HepG2 (cell line): ENCODE data around the gene PAK1. TPM values are rescaled to one million over a fixed set of nuclear protein-coding genes. Genes with fewer than 3 reads are reported as not detected.

Experiments
- ATAC-seq: fragments of 200-7000 bp; cut with Tn5 transposase; 3 replicates; pipeline ENCODE4 v1.9.1; 2020; ENCODE audit warnings: mild to moderate bottlenecking, moderate library complexity
- BruUV-seq: library from RNA; stranded (reverse); fragments of 400-500 nt; replicated peaks from 2 replicates; lab custom pipeline; 2021; lab: Mats Ljungman, UMichigan
- CTCF ChIA-PET: fragments of 300-600 bp; formaldehyde crosslinking; extraction: SDS; loops from one replicate; lab custom pipeline; 2021; ENCODE audit warnings: low total read pairs, inconsistent platforms, low intra/inter-chr PET ratio; lab: Yijun Ruan, JAX
- POLR2A ChIA-PET: fragments of 350-600 bp; sonication (Branson Sonifier 250); formaldehyde crosslinking; loops from one replicate; lab custom pipeline; 2020; ENCODE audit warnings: antibody characterized with exemption, inconsistent platforms; lab: Yijun Ruan, JAX
- DNase-seq: peaks from one replicate; pipeline ENCODE4 v3.0.0-alpha.2; 2015; ENCODE audit warnings: low spot score
- FAIRE-seq: peaks from 3 replicates; lab custom pipeline; 2011; peaks lifted over from hg19 to GRCh38; lab: Jason Lieb, UNC
- H2AFZ ChIP-seq: one replicate; pipeline ENCODE4 v1.6.1; 2011; ENCODE audit warnings: low read length, inconsistent platforms
- H3K27ac ChIP-seq: fragments of 300-600 bp; 3 replicates; pipeline ENCODE4 v1.8.0; 2011; ENCODE audit warnings: mixed run types, mild to moderate bottlenecking, mixed read lengths, low read length, inconsistent platforms; ENCODE audit not compliant: insufficient read depth; ENCODE audit errors: extremely low read length
- H3K27me3 ChIP-seq, 2 experiments: fragments of 200-600 bp in 1 of 2; 2 replicates in 1 of 2; 3 replicates in 1 of 2; pipeline versions ENCODE4 v1.6.0 to v1.8.0; 2011; ENCODE audit warnings: low read length in 2 of 2, mild to moderate bottlenecking in 2 of 2, moderate library complexity in 2 of 2, inconsistent platforms in 1 of 2; ENCODE audit not compliant: insufficient read depth in 2 of 2, control insufficient read depth in 1 of 2
- H3K36me3 ChIP-seq, 2 experiments: fragments of 200-600 bp in 1 of 2; replicated peaks in 1 of 2; 2 replicates in 1 of 2; 3 replicates in 1 of 2; pipeline versions ENCODE4 v1.5.1 to v1.8.0; 2011; ENCODE audit warnings: low read length in 2 of 2, inconsistent platforms in 1 of 2; ENCODE audit not compliant: insufficient read depth in 2 of 2, control insufficient read depth in 1 of 2
- H3K4me1 ChIP-seq: 2 replicates; pipeline ENCODE4 v1.5.1; 2012; ENCODE audit warnings: low read length, inconsistent platforms; ENCODE audit not compliant: insufficient read depth
- H3K4me2 ChIP-seq: 2 replicates; pipeline ENCODE4 v1.6.0; 2011; ENCODE audit warnings: low read depth, low read length, inconsistent platforms
- H3K4me3 ChIP-seq, 3 experiments: fragments of 200-600 bp in 1 of 3; sonication (generic), shearing (Covaris generic) in 1 of 3; replicated peaks in 1 of 3; 2 replicates each; pipeline ENCODE4 v1.5.1; 2011 to 2016; ENCODE audit warnings: low read length in 3 of 3, inconsistent platforms in 2 of 3, low read depth in 2 of 3, mild to moderate bottlenecking in 2 of 3, control low read depth in 1 of 3, mixed read lengths in 1 of 3; ENCODE audit not compliant: insufficient read depth in 1 of 3
- H3K79me2 ChIP-seq: one replicate; pipeline ENCODE4 v1.6.1; 2011; ENCODE audit warnings: low read length, inconsistent platforms; ENCODE audit not compliant: insufficient read depth
- H3K9ac ChIP-seq: 2 replicates; pipeline ENCODE4 v1.6.0; 2011; ENCODE audit warnings: mild to moderate bottlenecking, low read depth, low read length, inconsistent platforms; ENCODE audit not compliant: insufficient read depth
- H3K9me3 ChIP-seq: 2 replicates; pipeline ENCODE4 v1.5.1; 2012; ENCODE audit warnings: mild to moderate bottlenecking, low read length
- H4K20me1 ChIP-seq: 2 replicates; pipeline ENCODE4 v1.6.0; 2011; ENCODE audit warnings: inconsistent platforms, mild to moderate bottlenecking, low read length, moderate library complexity; ENCODE audit not compliant: insufficient read depth
- BCL6 ChIP-seq: IDR thresholded peaks from 2 replicates; pipeline ENCODE4 v1.6.1; 2016; ENCODE audit warnings: missing genetic modification reagents, missing compliant biosample characterization
- FUBP1 ChIP-seq: sonication (generic); formaldehyde crosslinking; IDR thresholded peaks from 2 replicates; pipeline ENCODE4 v1.5.1; 2020; ENCODE audit warnings: missing genetic modification reagents, mild to moderate bottlenecking, borderline replicate concordance
- MBNL3 ChIP-seq: fragments of 250-450 bp; sonication (Bioruptor Pico); conservative IDR thresholded peaks from 2 replicates; pipeline ENCODE4 v1.8.0; 2022; ENCODE audit warnings: mild to moderate bottlenecking, inconsistent platforms
- NFKBIZ ChIP-seq: IDR thresholded peaks from 2 replicates; pipeline ENCODE4 v1.6.1; 2018; ENCODE audit warnings: missing genetic modification reagents, missing compliant biosample characterization
- PHF8 ChIP-seq: sonication (generic); formaldehyde crosslinking; IDR thresholded peaks from 2 replicates; pipeline ENCODE4 v1.5.0; 2020; ENCODE audit warnings: missing genetic modification reagents
- RFX1 ChIP-seq: fragments of 450-650 bp; IDR thresholded peaks from 2 replicates; pipeline ENCODE4 v1.6.1; 2017
- SMAD3 ChIP-seq: sonication (generic); formaldehyde crosslinking; IDR thresholded peaks from 2 replicates; pipeline ENCODE4 v1.4.0; 2020; ENCODE audit warnings: missing genetic modification reagents
- TRIM22 ChIP-seq: fragments of 450-650 bp; IDR thresholded peaks from 2 replicates; pipeline ENCODE4 v1.6.1; 2017
- ZBTB44 ChIP-seq: sonication (generic); formaldehyde crosslinking; IDR thresholded peaks from 2 replicates; pipeline ENCODE4 v1.4.0; 2020; ENCODE audit warnings: missing genetic modification reagents
- ZFP1 ChIP-seq: IDR thresholded peaks from 2 replicates; pipeline ENCODE4 v1.6.1; 2016
- ZNF121 ChIP-seq: sonication (generic); formaldehyde crosslinking; IDR thresholded peaks from 2 replicates; pipeline ENCODE4 v1.5.0; 2020; ENCODE audit warnings: mild to moderate bottlenecking, missing genetic modification reagents
- ZNF282 ChIP-seq: fragments of 450-650 bp; IDR thresholded peaks from 2 replicates; pipeline ENCODE4 v1.6.1; 2018; ENCODE audit not compliant: partially characterized antibody
- ZNF496 ChIP-seq: sonication (generic); formaldehyde crosslinking; IDR thresholded peaks from 2 replicates; pipeline ENCODE4 v1.8.1; 2023; ENCODE audit warnings: mild to moderate bottlenecking, moderate library complexity, missing genetic modification reagents; ENCODE audit not compliant: insufficient replicate concordance
- ZNF605 ChIP-seq: sonication (generic); formaldehyde crosslinking; IDR thresholded peaks from 2 replicates; pipeline ENCODE4 v1.8.0; 2022; ENCODE audit warnings: mild to moderate bottlenecking, missing genetic modification reagents
- ZNF761 ChIP-seq: sonication (generic); formaldehyde crosslinking; conservative IDR thresholded peaks from 2 replicates; pipeline ENCODE4 v1.4.0; 2020; ENCODE audit warnings: mild to moderate bottlenecking, missing genetic modification reagents
- ZNF83 ChIP-seq: sonication (generic); formaldehyde crosslinking; IDR thresholded peaks from 2 replicates; pipeline ENCODE4 v1.4.0; 2020; ENCODE audit warnings: missing genetic modification reagents, mild to moderate bottlenecking, borderline replicate concordance
- ZNF891 ChIP-seq: sonication (generic); formaldehyde crosslinking; IDR thresholded peaks from 2 replicates; pipeline ENCODE4 v1.5.0; 2020; ENCODE audit warnings: mild to moderate bottlenecking, missing genetic modification reagents
- WGBS: methylation state at CpG from one replicate; pipeline ENCODE4 v1.1.6; 2017; ENCODE audit warnings: low lambda C conversion rate; 5-methylcytosine and 5-hydroxymethylcytosine counted together
- in situ Hi-C: cut with HindIII; loops from 2 replicates; pipeline ENCODE4 v1.10.0; 2017; ENCODE audit warnings: low pct_unique_long_range_greater_than_20kb; ENCODE audit not compliant: extremely low pct_ligation_motif_present
- intact Hi-C: fragments of 100-400 bp; cut with micrococcal nuclease; formaldehyde crosslinking; loops from one replicate; pipeline ENCODE4 v1.10.0; 2022; ENCODE audit not compliant: unreplicated experiment
- polyA plus RNA-seq, 8 experiments: library from polyadenylated mRNA; depleted of rRNA in 3 of 8; stranded (reverse) in 7 of 8; unstranded in 1 of 8; fragments of >200 nt; fragmentation: Illumina TruSeq in 4 of 8; extraction: Trizol in 4 of 8; gene quantifications; 2 replicates each; pipeline versions ENCODE4 v1.2.1 to v1.2.3, GENCODE V29; 2011 to 2016; ENCODE audit warnings: low read depth in 4 of 8, missing spikeins in 1 of 8, mixed read lengths in 1 of 8; ENCODE audit not compliant: insufficient read depth in 1 of 8
- total RNA-seq, 5 experiments: library from RNA; depleted of rRNA; stranded (reverse); fragments of >200 nt; fragmentation: Illumina TruSeq; extraction: Trizol; gene quantifications; 2 replicates each; pipeline ENCODE4 v1.2.3, GENCODE V29; 2016; ENCODE audit warnings: low read depth in 1 of 5
- TF ChIP-seq, protein P1 (sequence below): IDR thresholded peaks from 2 replicates; pipeline ENCODE4 v1.6.1; 2016; ENCODE audit warnings: missing genetic modification reagents, missing compliant biosample characterization

PAK1 gene
- total and polyA plus RNA-seq, 2 of the 13 experiments (the other 11 are each of a cell fraction or from before 2014, with no cell fraction given): 1.5 to 4.3 TPM

DNA sequence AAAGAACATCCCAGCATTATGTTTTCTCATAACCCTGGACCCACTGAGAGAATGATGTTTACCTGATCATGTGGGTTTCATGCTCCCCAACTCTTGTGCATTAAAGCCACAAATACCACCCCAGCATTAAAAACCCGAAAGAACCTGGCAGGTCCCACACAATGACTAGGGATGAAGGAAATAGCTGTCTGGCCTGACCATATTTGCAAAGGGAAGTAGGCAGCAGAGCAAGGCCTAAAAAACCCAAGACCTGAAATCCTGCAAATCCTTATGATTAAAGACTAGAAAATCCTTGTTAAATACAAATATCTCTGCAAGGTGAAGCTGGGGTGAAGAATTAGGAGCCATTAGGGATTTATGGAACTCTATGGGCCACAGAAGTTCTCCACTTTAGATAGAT is 23.7 kb downstream of the PAK1 start:
- ATAC-seq: no peak
- intact Hi-C loops (no loop called here), in situ Hi-C loops (no loop called here)
- CTCF ChIA-PET: no interaction called here
- FAIRE-seq: no peak
- H3K4me1 ChIP-seq: peaks cover 18% of the 10 kb centered on the region
- H3K4me2 ChIP-seq: no peak overlapping the region
- DNase-seq: no peak
- no peak overlapping the region for H2AFZ ChIP-seq
- no peaks in the 10 kb centered on the region for H3K36me3 ChIP-seq
- H3K27me3 ChIP-seq: no peaks in the 10 kb centered on the region
- no peak overlapping the region for H3K4me3 ChIP-seq
- no peaks in the 10 kb centered on the region for H3K79me2 ChIP-seq
- POLR2A ChIA-PET: no interaction called here
- no TSS peak for BruUV-seq
- 24% methylated on average over 1 of the region's 1 CpG for WGBS
- no peak overlapping the region for H3K9ac ChIP-seq
- no peak overlapping the region for H3K27ac ChIP-seq
- TF ChIP-seq BCL6 (CRISPR knock-in tag) (no peak), NFKBIZ (CRISPR knock-in tag) (no peak), ZNF605 (no peak), ZNF83 (CRISPR knock-in tag) (no peak), ZNF891 (CRISPR knock-in tag) (no peak), ZNF761 (CRISPR knock-in tag) (no peak), PHF8 (CRISPR knock-in tag) (no peak), ZFP1 (CRISPR knock-in tag) (no peak), MBNL3 (no peak), ZNF496 (CRISPR knock-in tag) (no peak), ZNF282 (no peak), FUBP1 (CRISPR knock-in tag) (no peak), ZNF121 (no peak), RFX1 (no peak), SMAD3 (CRISPR knock-in tag) (no peak), ZBTB44 (no peak), TRIM22 (no peak)
- TF ChIP-seq, protein P1, sequence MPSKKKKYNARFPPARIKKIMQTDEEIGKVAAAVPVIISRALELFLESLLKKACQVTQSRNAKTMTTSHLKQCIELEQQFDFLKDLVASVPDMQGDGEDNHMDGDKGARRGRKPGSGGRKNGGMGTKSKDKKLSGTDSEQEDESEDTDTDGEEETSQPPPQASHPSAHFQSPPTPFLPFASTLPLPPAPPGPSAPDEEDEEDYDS (CRISPR knock-in tag): no peak
- no peaks in the 10 kb centered on the region for H3K9me3 ChIP-seq
- no peaks in the 10 kb centered on the region for H4K20me1 ChIP-seq
